SK-N-SH (cell line): ENCODE measurements around the gene SORD.
"Not testable (repeated sequence)": the region's sequence is repeated elsewhere in the genome, so short reads cannot be mapped to it uniquely, and the experiment has no call there.

Experiments used
- CHD2 ChIP-seq: fragments of 150-350 bp; IDR thresholded peaks from 2 replicates; pipeline ENCODE4 v1.6.1; 2018; ENCODE audit warnings: low read length; ENCODE audit not compliant: partially characterized antibody
- ELF1 ChIP-seq: IDR thresholded peaks from 2 replicates; pipeline ENCODE4 v1.4.0; 2012
- EP300 ChIP-seq, 2 experiments: IDR thresholded peaks; 2 replicates each; pipeline versions ENCODE4 v1.4.0 to v1.6.1; 2012; ENCODE audit warnings: borderline replicate concordance in 1 of 2, low read depth in 1 of 2, low read length in 1 of 2
- JUND ChIP-seq: IDR thresholded peaks from 2 replicates; pipeline ENCODE4 v1.4.0; 2012
- NFIC ChIP-seq: IDR thresholded peaks from 2 replicates; pipeline ENCODE4 v1.4.0; 2012; ENCODE audit warnings: borderline replicate concordance
- POLR2AphosphoS5 ChIP-seq: IDR thresholded peaks from 2 replicates; pipeline ENCODE4 v1.6.1; 2012; ENCODE audit warnings: low read depth, low read length
- RCOR1 ChIP-seq: fragments of 150-350 bp; IDR thresholded peaks from 2 replicates; pipeline ENCODE4 v1.6.1; 2017; ENCODE audit warnings: antibody characterized with exemption, low read length
- RFX5 ChIP-seq: IDR thresholded peaks from 2 replicates; pipeline ENCODE4 v1.6.1; 2012; ENCODE audit warnings: mild to moderate bottlenecking, improper control_type of control experiment, low read length
- SIN3A ChIP-seq: IDR thresholded peaks from 2 replicates; pipeline ENCODE4 v1.6.1; 2012; ENCODE audit warnings: low read depth, mild to moderate bottlenecking, low read length, moderate library complexity, borderline replicate concordance
- SMC3 ChIP-seq: IDR thresholded peaks from 2 replicates; pipeline ENCODE4 v1.6.1; 2012; ENCODE audit warnings: low read depth, low read length, improper control_type of control experiment
- YY1 ChIP-seq: IDR thresholded peaks from 2 replicates; pipeline ENCODE4 v1.4.0; 2012; ENCODE audit warnings: low read depth, mild to moderate bottlenecking
- TF ChIP-seq, protein P1 (sequence below): fragments of 200-600 bp; sonication (generic); IDR thresholded peaks from 2 replicates; pipeline ENCODE4 v1.6.1; 2017; ENCODE audit warnings: antibody characterized with exemption, mild to moderate bottlenecking, moderate library complexity
- TF ChIP-seq, protein P2 (sequence below): fragments of 150-350 bp; IDR thresholded peaks from 2 replicates; pipeline ENCODE4 v1.6.1; 2017; ENCODE audit warnings: antibody characterized with exemption, low read length, low read depth, borderline replicate concordance
- TF ChIP-seq, protein P3 (sequence below): IDR thresholded peaks from 2 replicates; pipeline ENCODE4 v1.4.0; 2012; ENCODE audit warnings: low read depth

DNA sequence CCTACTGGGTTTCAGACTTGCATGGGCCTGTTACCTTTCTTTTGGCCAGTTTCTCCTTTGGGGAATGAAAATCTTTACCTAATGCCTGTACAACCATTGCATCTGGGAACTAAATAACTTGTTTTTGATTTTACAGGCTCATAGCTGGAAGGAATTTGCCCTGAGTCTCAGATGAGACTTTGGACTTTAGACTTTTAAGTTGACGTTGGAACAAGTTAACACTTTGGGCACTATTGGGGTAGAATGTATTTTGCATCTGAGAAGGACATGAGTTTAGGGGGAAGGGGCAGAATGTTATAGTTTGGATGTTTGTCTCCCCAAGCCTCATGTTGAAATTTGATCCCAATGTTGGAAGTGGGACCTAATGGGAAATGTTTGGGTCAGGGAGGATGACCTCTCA is 21.8 kb upstream of the SORD start:
- not testable (repeated sequence) for TF ChIP-seq CHD2; RCOR1; EP300 (IDR thresholded peaks at IDR 0.05; ENCODE audit: borderline replicate concordance in 1 of 2, low read depth in 1 of 2, low read length in 1 of 2); SIN3A; JUND; RFX5; SMC3; YY1; POLR2AphosphoS5; NFIC; ELF1
- TF ChIP-seq, protein P1, sequence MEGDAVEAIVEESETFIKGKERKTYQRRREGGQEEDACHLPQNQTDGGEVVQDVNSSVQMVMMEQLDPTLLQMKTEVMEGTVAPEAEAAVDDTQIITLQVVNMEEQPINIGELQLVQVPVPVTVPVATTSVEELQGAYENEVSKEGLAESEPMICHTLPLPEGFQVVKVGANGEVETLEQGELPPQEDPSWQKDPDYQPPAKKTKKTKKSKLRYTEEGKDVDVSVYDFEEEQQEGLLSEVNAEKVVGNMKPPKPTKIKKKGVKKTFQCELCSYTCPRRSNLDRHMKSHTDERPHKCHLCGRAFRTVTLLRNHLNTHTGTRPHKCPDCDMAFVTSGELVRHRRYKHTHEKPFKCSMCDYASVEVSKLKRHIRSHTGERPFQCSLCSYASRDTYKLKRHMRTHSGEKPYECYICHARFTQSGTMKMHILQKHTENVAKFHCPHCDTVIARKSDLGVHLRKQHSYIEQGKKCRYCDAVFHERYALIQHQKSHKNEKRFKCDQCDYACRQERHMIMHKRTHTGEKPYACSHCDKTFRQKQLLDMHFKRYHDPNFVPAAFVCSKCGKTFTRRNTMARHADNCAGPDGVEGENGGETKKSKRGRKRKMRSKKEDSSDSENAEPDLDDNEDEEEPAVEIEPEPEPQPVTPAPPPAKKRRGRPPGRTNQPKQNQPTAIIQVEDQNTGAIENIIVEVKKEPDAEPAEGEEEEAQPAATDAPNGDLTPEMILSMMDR, result not testable (repeated sequence)
- TF ChIP-seq, protein P2, sequence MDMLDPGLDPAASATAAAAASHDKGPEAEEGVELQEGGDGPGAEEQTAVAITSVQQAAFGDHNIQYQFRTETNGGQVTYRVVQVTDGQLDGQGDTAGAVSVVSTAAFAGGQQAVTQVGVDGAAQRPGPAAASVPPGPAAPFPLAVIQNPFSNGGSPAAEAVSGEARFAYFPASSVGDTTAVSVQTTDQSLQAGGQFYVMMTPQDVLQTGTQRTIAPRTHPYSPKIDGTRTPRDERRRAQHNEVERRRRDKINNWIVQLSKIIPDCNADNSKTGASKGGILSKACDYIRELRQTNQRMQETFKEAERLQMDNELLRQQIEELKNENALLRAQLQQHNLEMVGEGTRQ, result not testable (repeated sequence)
- TF ChIP-seq, protein P3, sequence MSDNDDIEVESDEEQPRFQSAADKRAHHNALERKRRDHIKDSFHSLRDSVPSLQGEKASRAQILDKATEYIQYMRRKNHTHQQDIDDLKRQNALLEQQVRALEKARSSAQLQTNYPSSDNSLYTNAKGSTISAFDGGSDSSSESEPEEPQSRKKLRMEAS, result not testable (repeated sequence)
